Neuronal stem cell (in vitro differentiated cells): ENCODE data around the gene FOXL1.

Source experiments
- DNase-seq: peaks from one replicate; pipeline ENCODE4 v3.0.0-alpha.2; 2013; ENCODE audit warnings: low spot score
- H2AFZ ChIP-seq: one replicate; pipeline ENCODE4 v1.6.1; 2013; ENCODE audit warnings: mild to moderate bottlenecking, low read length, inconsistent platforms
- H2AK5ac ChIP-seq: 2 replicates; pipeline ENCODE4 v1.6.1; 2013; ENCODE audit warnings: low read depth, mild to moderate bottlenecking, inconsistent platforms, low read length, moderate library complexity, mixed read lengths
- H2BK120ac ChIP-seq: 2 replicates; pipeline ENCODE4 v1.6.1; 2013; ENCODE audit warnings: low read depth, mild to moderate bottlenecking, inconsistent platforms, low read length, moderate library complexity, mixed read lengths
- H2BK12ac ChIP-seq: one replicate; pipeline ENCODE4 v1.6.1; 2013; ENCODE audit warnings: low read length, inconsistent platforms
- H2BK15ac ChIP-seq: 2 replicates; pipeline ENCODE4 v1.6.1; 2013; ENCODE audit warnings: mild to moderate bottlenecking, low read length, inconsistent platforms, mixed read lengths
- H2BK5ac ChIP-seq: one replicate; pipeline ENCODE4 v1.6.1; 2013; ENCODE audit warnings: inconsistent platforms, mild to moderate bottlenecking, low read length, moderate library complexity
- H3K14ac ChIP-seq: one replicate; pipeline ENCODE4 v1.6.1; 2013; ENCODE audit warnings: low read length, inconsistent platforms
- H3K18ac ChIP-seq: 2 replicates; pipeline ENCODE4 v1.6.1; 2013; ENCODE audit warnings: low read length, inconsistent platforms
- H3K23ac ChIP-seq: 2 replicates; pipeline ENCODE4 v1.6.1; 2013; ENCODE audit warnings: low read depth, mild to moderate bottlenecking, mixed read lengths, low read length, inconsistent platforms; ENCODE audit not compliant: poor library complexity
- H3K27ac ChIP-seq: replicated peaks from 3 replicates; pipeline ENCODE4 v1.5.1; 2013; ENCODE audit warnings: low read length, inconsistent platforms
- H3K27me3 ChIP-seq, 3 experiments: 2 replicates each; pipeline ENCODE4 v1.6.1; 2013; ENCODE audit warnings: low read length in 3 of 3, mild to moderate bottlenecking in 2 of 3, inconsistent platforms in 1 of 3, low read depth in 1 of 3, mixed read lengths in 1 of 3, moderate library complexity in 1 of 3; ENCODE audit not compliant: control insufficient read depth in 3 of 3, insufficient read depth in 3 of 3
- H3K36me3 ChIP-seq, 2 donors: replicated peaks in 1 of 2; 2 replicates each; pipeline ENCODE4 v1.6.1; 2013; ENCODE audit warnings: low read length in 2 of 2; ENCODE audit not compliant: control insufficient read depth in 2 of 2, insufficient read depth in 2 of 2
- H3K4ac ChIP-seq: 2 replicates; pipeline ENCODE4 v1.6.1; 2013; ENCODE audit warnings: inconsistent platforms, mild to moderate bottlenecking, low read length, moderate library complexity
- H3K4me1 ChIP-seq, 2 donors: 1 replicate in 1 of 2; 2 replicates in 1 of 2; pipeline ENCODE4 v1.6.1; 2013; ENCODE audit warnings: low read length in 2 of 2, low read depth in 1 of 2; ENCODE audit not compliant: control insufficient read depth in 2 of 2, insufficient read depth in 1 of 2
- H3K4me2 ChIP-seq: one replicate; pipeline ENCODE4 v1.6.1; 2013; ENCODE audit warnings: mild to moderate bottlenecking, low read length, inconsistent platforms; ENCODE audit not compliant: insufficient read depth, poor library complexity, severe bottlenecking
- H3K4me3 ChIP-seq, 2 donors: 2 replicates each; pipeline ENCODE4 v1.5.1; 2013; ENCODE audit warnings: low read length in 2 of 2, mild to moderate bottlenecking in 2 of 2, inconsistent platforms in 1 of 2, moderate library complexity in 1 of 2
- H3K79me1 ChIP-seq: one replicate; pipeline ENCODE4 v1.6.1; 2013; ENCODE audit warnings: low read depth, mild to moderate bottlenecking, inconsistent platforms, low read length, moderate library complexity
- H3K9ac ChIP-seq: one replicate; pipeline ENCODE4 v1.6.1; 2013; ENCODE audit warnings: mild to moderate bottlenecking, low read depth, low read length, inconsistent platforms; ENCODE audit not compliant: poor library complexity
- H3K9me3 ChIP-seq, 2 donors: replicated peaks in 1 of 2; 2 replicates each; pipeline versions ENCODE3 to v1.6.1; 2013; ENCODE audit warnings: low read length in 2 of 2, mild to moderate bottlenecking in 2 of 2, inconsistent platforms in 1 of 2, low read depth in 1 of 2, mixed read lengths in 1 of 2, moderate library complexity in 1 of 2; ENCODE audit not compliant: control insufficient read depth in 2 of 2, insufficient read depth in 1 of 2
- H4K8ac ChIP-seq: one replicate; pipeline ENCODE4 v1.6.1; 2013; ENCODE audit warnings: low read depth, mild to moderate bottlenecking, inconsistent platforms, low read length, moderate library complexity
- H4K91ac ChIP-seq: one replicate; pipeline ENCODE4 v1.6.1; 2013; ENCODE audit warnings: low read length, low read depth, mild to moderate bottlenecking, inconsistent platforms; ENCODE audit not compliant: poor library complexity
- whole genome bisulfite sequencing, 2 donors: extraction: QIAGEN DNeasy Blood & Tissue Kit; methylation state at CpG; one replicate each; pipeline ENCODE4 v1.1.7; 2013; ENCODE audit warnings: missing lambda C conversion rate in 2 of 2, mixed read lengths in 1 of 2; ENCODE audit not compliant: insufficient read length in 2 of 2, insufficient replicate concordance in 1 of 2; ENCODE audit errors: extremely low coverage in 2 of 2; 5-methylcytosine and 5-hydroxymethylcytosine counted together

FOXL1 gene

GRCh38 chr16:86568677-86569623 lies 9.4 kb upstream of the FOXL1 start:
- H3K27ac ChIP-seq, result no peak overlapping the region

DNA sequence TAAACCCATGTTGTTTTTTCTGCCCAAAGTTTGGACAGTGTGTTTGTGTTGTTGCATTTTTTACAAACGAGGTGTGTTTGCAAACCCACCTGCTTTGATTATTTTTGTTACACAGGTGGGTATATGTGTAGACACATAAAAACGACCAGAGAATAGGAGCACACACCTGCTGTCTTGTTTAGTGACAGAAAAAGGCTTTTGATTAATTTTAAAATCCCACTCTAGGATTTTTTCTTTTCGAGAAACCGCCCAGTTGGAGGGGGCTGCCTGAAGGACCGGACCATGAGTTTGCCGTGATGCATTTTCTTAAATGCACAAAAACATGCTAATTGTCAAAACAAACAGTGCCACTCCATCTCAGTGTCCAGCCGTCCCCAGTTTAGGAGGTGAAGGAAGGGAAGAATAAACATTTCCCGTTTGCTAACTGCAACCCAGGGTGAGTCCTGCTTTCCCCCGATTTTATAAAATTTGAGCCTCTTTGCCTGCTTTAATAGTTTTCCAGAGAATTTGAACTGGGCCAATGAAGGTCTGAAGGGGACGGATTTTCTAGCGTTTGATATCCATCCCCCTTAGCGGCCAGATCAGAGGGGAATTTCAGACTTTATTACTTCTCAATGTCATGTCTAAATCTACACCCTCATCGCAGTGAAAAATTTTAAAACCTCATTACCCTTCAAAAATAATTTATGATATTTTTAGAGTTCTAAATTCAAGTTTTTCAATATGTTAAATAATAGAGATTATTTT lies 8.5 kb upstream of the FOXL1 start:
- no peak overlapping the region for H2AK5ac ChIP-seq
- H2BK5ac ChIP-seq, result no peak overlapping the region
- H3K9ac ChIP-seq, result no peak overlapping the region
- H3K79me1 ChIP-seq, result no peaks in the 10 kb centered on the region
- no peak overlapping the region for H3K23ac ChIP-seq
- no peak overlapping the region for H4K91ac ChIP-seq
- H3K27me3 ChIP-seq, result peaks cover 63 to 100% (median 92%) of the 10 kb centered on the region in 3 experiments
- H3K36me3 ChIP-seq, result no peaks in the 10 kb centered on the region
- WGBS, 2 donors, result no CpG with 5 or more reads among the region's 13 CpGs
- H2BK120ac ChIP-seq, result no peak overlapping the region
- H3K4me1 ChIP-seq, result peaks cover 0 to 4% of the 10 kb centered on the region in 2 donors
- H3K4ac ChIP-seq, result no peak overlapping the region
- no peak overlapping the region for H2BK12ac ChIP-seq
- H3K9me3 ChIP-seq, result peaks cover 0 to 2% of the 10 kb centered on the region in 2 donors
- no peak overlapping the region for H3K4me2 ChIP-seq
- H2BK15ac ChIP-seq, result no peak overlapping the region
- no peak overlapping the region for H3K14ac ChIP-seq
- no peak overlapping the region for H3K4me3 ChIP-seq
- no peak overlapping the region for H3K18ac ChIP-seq
- no peak overlapping the region for H4K8ac ChIP-seq
- no peak overlapping the region for H3K27ac ChIP-seq
- no peak for DNase-seq
- H2AFZ ChIP-seq, result no peak overlapping the region

More at GRCh38 chr16:86568677-86569623, 9.4 kb upstream of the FOXL1 start:
- Histone ChIP-seq H2BK12ac (no peak overlapping the region), H3K4me1 (peaks cover 0 to 4% of the 10 kb centered on the region in 2 donors), H3K36me3 (no peaks in the 10 kb centered on the region), H3K27me3 (peaks cover 62 to 100% (median 92%) of the 10 kb centered on the region in 3 experiments), H2BK5ac (no peak overlapping the region), H3K4ac (no peak overlapping the region), H3K9me3 (peaks cover 0 to 2% of the 10 kb centered on the region in 2 donors), H3K14ac (no peak overlapping the region), H3K4me3 (no peak overlapping the region), H2AFZ (no peak overlapping the region), H4K8ac (no peak overlapping the region), H3K23ac (peak overlapping the region; percentile 33), H2AK5ac (peak overlapping the region; percentile 49), H2BK15ac (no peak overlapping the region), H2BK120ac (no peak overlapping the region), H3K18ac (peak overlapping the region; percentile 52), H3K9ac (peak overlapping the region; percentile 36), H3K79me1 (no peaks in the 10 kb centered on the region), H3K4me2 (peak overlapping the region; percentile 23), H4K91ac (no peak overlapping the region)
- no peak for DNase-seq
- WGBS, 2 donors, result no CpG with 5 or more reads among the region's 33 CpGs

GRCh38 chr16:86570558-86571529 lies 7.5 kb upstream of the FOXL1 start:
- Histone ChIP-seq H3K4ac (no peak overlapping the region), H3K27me3 (peaks cover 60 to 100% (median 90%) of the 10 kb centered on the region in 3 experiments), H3K4me3 (no peak overlapping the region), H2BK12ac (no peak overlapping the region), H2BK5ac (no peak overlapping the region), H3K18ac (no peak overlapping the region), H4K8ac (no peak overlapping the region), H3K4me1 (peaks cover 0 to 8% of the 10 kb centered on the region in 2 donors), H4K91ac (no peak overlapping the region), H3K79me1 (no peaks in the 10 kb centered on the region), H2BK120ac (no peak overlapping the region), H3K36me3 (no peaks in the 10 kb centered on the region), H3K14ac (no peak overlapping the region), H3K23ac (peak overlapping the region; percentile 8), H2AK5ac (peak overlapping the region; percentile 2), H3K9ac (no peak overlapping the region), H2BK15ac (peak overlapping the region; percentile 41), H3K4me2 (no peak overlapping the region), H3K27ac (no peak overlapping the region), H2AFZ (no peak overlapping the region), H3K9me3 (peaks cover 0 to 2% of the 10 kb centered on the region in 2 donors)
- no peak for DNase-seq
- no CpG with 5 or more reads among the region's 28 CpGs for WGBS, 2 donors
